Hematopoietic multipotent progenitor cell treated with erythropoietin and hydrocortisone succinate and interleukin-3 and kit ligand, for 6 days (in vitro differentiated cells): ENCODE results near the gene CCT2.
A peak's percentile ranks its signal among the peaks of the same experiment; 100 is the strongest.

Experiments
- DNase-seq: peaks from one replicate; pipeline ENCODE4 v3.0.0-alpha.2; 2015

The CCT2 gene

DNA sequence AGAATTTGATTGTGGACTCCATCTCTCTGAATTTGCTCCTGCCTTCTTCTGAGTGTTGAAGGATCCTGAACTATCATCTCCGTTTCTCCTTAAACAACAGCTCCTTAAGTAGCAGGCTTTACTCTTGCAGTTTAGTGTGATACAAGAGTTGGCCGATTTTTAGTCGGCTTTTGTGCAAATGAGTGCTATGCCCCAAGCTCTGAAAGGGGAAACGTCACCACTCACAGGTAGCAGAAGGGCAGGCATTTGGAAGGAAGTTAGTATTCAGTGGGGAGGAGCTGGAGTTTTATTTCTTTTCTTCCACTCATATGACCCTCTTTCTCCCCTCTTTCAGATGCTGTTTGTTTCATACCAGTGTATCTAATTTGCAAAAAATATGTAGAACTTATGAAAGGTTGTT, 61.9 kb downstream of the CCT2 start:
- no peak for DNase-seq

DNA sequence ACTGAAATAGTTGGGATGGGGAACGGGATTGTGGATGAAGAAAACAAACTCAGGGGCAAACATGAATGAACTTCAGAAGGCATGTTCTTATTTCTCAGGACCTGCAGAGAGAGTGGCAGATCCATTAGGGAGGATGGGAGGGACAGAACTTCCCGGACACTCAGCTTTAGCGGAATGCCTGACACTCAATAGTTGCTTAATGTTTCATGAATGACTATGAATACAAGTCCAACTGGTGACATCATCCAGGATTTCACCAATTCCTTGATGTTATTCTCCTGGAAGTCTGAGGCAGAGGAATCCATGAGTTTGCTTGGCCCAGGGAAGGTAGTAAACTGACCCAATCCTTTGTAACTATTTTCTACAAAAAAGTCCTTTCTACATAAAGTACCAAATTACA, 63.2 kb downstream of the CCT2 start:
- DNase-seq, result no peak

DNA sequence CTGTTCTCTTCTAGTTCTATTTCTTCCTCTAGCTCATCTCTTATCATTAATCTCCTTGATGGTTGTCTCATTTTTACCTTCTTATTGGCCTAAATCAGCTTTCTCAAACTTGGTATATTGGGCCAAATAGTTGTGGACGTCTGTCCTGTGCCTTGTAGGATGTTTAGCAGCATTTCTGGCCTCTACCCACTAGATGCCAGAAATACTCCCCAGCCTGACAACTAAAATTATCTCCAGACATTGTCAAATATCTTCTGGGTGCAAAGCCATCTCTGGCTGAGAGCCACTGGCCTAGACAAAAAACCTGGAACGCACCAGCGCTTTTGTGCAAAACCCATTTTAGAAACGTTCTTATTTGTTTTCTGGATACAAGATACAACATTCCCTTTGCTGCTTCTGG, 64.3 kb downstream of the CCT2 start:
- DNase-seq, result peak; percentile 31
